GM23248 (cell line): ENCODE measurements around the gene INPP5A. TPM values are rescaled to one million over a fixed set of nuclear protein-coding genes. Genes with fewer than 3 reads are reported as not detected.

Experiments used
- DNase-seq: peaks from one replicate; pipeline ENCODE4 v3.0.0-alpha.2; 2015
- H2AFZ ChIP-seq: fragments of 200-600 bp; sonication (generic); 2 replicates; pipeline ENCODE4 v1.6.1; 2016; ENCODE audit warnings: antibody characterized with exemption
- H3F3A ChIP-seq: fragments of 200-600 bp; sonication (generic); 2 replicates; pipeline ENCODE4 v1.6.1; 2016; ENCODE audit warnings: mild to moderate bottlenecking, antibody characterized with exemption, mixed run types; ENCODE audit not compliant: insufficient read depth
- H3K27ac ChIP-seq: fragments of 200-600 bp; sonication (generic); 2 replicates; pipeline ENCODE4 v1.5.1; 2016; ENCODE audit warnings: mild to moderate bottlenecking
- H3K27me3 ChIP-seq: fragments of 200-600 bp; sonication (generic); replicated peaks from 2 replicates; pipeline ENCODE4 v1.6.1; 2016; ENCODE audit warnings: mild to moderate bottlenecking; ENCODE audit not compliant: insufficient read depth
- H3K36me3 ChIP-seq: fragments of 200-600 bp; sonication (generic); 2 replicates; pipeline ENCODE4 v1.6.1; 2016; ENCODE audit warnings: low read depth, mild to moderate bottlenecking
- H3K4me1 ChIP-seq: fragments of 200-600 bp; sonication (generic); 2 replicates; pipeline ENCODE4 v1.6.1; 2016; ENCODE audit warnings: mild to moderate bottlenecking; ENCODE audit not compliant: insufficient read depth
- H3K4me2 ChIP-seq: fragments of 200-600 bp; sonication (generic); one replicate; pipeline ENCODE4 v1.6.1; 2016; ENCODE audit warnings: mild to moderate bottlenecking; ENCODE audit not compliant: unreplicated experiment
- H3K4me3 ChIP-seq: fragments of 200-600 bp; sonication (generic); 2 replicates; pipeline ENCODE4 v1.5.1; 2016; ENCODE audit warnings: mild to moderate bottlenecking
- H3K79me2 ChIP-seq: fragments of 200-600 bp; sonication (generic); 2 replicates; pipeline ENCODE4 v1.6.1; 2016; ENCODE audit warnings: mild to moderate bottlenecking; ENCODE audit not compliant: insufficient read depth
- H3K9ac ChIP-seq: fragments of 200-600 bp; sonication (generic); 2 replicates; pipeline ENCODE4 v1.6.1; 2016; ENCODE audit warnings: mild to moderate bottlenecking
- H3K9me2 ChIP-seq: fragments of 200-600 bp; sonication (generic); 2 replicates; pipeline ENCODE4 v1.6.1; 2016; ENCODE audit warnings: mixed run types, mild to moderate bottlenecking, moderate library complexity; ENCODE audit not compliant: insufficient read depth
- H3K9me3 ChIP-seq: fragments of 200-600 bp; sonication (generic); one replicate; pipeline ENCODE4 v1.6.1; 2017; ENCODE audit warnings: low read depth
- H4K20me1 ChIP-seq: fragments of 200-600 bp; sonication (generic); 2 replicates; pipeline ENCODE4 v1.6.0; 2016; ENCODE audit not compliant: insufficient read depth
- EZH2 ChIP-seq: fragments of 200-600 bp; sonication (generic); IDR thresholded peaks from 2 replicates; pipeline ENCODE4 v1.6.1; 2018; ENCODE audit warnings: antibody characterized with exemption, mild to moderate bottlenecking; ENCODE audit not compliant: insufficient read depth, poor library complexity, severe bottlenecking
- EZH2phosphoT487 ChIP-seq: fragments of 200-600 bp; sonication (generic); IDR thresholded peaks from 2 replicates; pipeline ENCODE4 v1.6.1; 2018; ENCODE audit warnings: antibody characterized with exemption, moderate library complexity, mild to moderate bottlenecking, low read depth; ENCODE audit not compliant: insufficient read depth
- WGBS, 2 experiments: methylation state at CpG; one replicate each; pipeline ENCODE4 v1.1.6; 2015 to 2017; ENCODE audit warnings: low lambda C conversion rate in 2 of 2, low coverage in 1 of 2; ENCODE audit errors: missing lambda C conversion rate in 2 of 2; 5-methylcytosine and 5-hydroxymethylcytosine counted together
- in situ Hi-C: fragments of 300-500 bp; cut with MboI; formaldehyde crosslinking; loops from 2 replicates; pipeline ENCODE4 v1.15.0; 2020
- polyA plus RNA-seq: library from polyadenylated mRNA; unstranded; fragments of >200 nt; fragmentation: Nextera tagmentation; extraction: Ambion mirVana; gene quantifications from 2 replicates; pipeline ENCODE4 v1.2.1, GENCODE V29; 2016
- total RNA-seq: library from RNA; depleted of rRNA; stranded (reverse); fragments of >200 nt; shearing (Covaris generic); gene quantifications from 2 replicates; pipeline ENCODE4 v1.2.3, GENCODE V29; 2014

The INPP5A gene
- total and polyA plus RNA-seq, 2 experiments from 2014 or later: 2.3 to 35.2 TPM

DNA sequence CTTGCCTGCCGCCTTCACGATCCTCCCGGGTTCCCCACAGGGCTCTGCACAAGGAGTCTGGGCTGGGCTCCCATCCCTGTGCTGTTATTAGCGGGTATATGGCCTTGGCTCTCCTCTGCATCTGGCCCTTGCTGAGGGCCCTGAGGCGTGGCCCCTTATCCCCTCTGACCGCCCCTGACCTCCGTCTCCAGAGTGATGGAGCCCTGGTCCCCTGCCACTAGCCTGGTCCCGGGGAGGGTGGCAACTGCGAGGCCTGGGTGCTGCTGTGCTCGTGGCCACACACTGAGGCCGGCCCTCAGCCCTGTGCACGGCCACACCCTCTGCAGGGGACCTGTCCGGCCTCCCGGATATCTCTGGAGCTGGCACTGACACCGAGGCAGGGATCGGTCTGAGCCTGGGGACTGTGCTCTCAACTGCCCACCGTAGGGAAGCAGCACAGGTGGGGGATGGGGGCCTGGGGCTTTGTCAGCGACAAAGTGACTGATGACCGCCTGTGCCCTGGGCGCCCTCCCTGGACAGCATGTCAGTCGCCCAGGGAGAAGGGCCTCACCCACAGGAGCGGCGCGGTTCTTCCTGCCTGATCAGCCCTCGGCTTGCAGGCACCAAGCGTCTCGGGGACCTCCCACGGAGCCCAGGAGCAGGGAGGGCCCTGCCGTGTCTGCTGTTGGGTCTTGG lies 176.0 kb downstream of the INPP5A start:
- no peaks in the 10 kb centered on the region for H4K20me1 ChIP-seq
- no peak overlapping the region for H3K4me3 ChIP-seq
- H3K9me2 ChIP-seq: no peaks in the 10 kb centered on the region
- H3K4me1 ChIP-seq: no peaks in the 10 kb centered on the region
- H3F3A ChIP-seq: no peaks in the 10 kb centered on the region
- no peaks in the 10 kb centered on the region for H3K27me3 ChIP-seq
- no peak overlapping the region for H3K9ac ChIP-seq
- H3K4me2 ChIP-seq: no peak overlapping the region
- H2AFZ ChIP-seq: no peak overlapping the region
- TF ChIP-seq EZH2 (no peak), EZH2phosphoT487 (no peak)
- whole genome bisulfite sequencing, 2 experiments: 87 to 91% methylated on average over 27 to 29 of the region's 29 CpGs
- in situ Hi-C loops: no loop called here
- no peaks in the 10 kb centered on the region for H3K36me3 ChIP-seq
- no peaks in the 10 kb centered on the region for H3K9me3 ChIP-seq
- H3K79me2 ChIP-seq: no peaks in the 10 kb centered on the region
- DNase-seq: no peak
- H3K27ac ChIP-seq: no peak overlapping the region

DNA sequence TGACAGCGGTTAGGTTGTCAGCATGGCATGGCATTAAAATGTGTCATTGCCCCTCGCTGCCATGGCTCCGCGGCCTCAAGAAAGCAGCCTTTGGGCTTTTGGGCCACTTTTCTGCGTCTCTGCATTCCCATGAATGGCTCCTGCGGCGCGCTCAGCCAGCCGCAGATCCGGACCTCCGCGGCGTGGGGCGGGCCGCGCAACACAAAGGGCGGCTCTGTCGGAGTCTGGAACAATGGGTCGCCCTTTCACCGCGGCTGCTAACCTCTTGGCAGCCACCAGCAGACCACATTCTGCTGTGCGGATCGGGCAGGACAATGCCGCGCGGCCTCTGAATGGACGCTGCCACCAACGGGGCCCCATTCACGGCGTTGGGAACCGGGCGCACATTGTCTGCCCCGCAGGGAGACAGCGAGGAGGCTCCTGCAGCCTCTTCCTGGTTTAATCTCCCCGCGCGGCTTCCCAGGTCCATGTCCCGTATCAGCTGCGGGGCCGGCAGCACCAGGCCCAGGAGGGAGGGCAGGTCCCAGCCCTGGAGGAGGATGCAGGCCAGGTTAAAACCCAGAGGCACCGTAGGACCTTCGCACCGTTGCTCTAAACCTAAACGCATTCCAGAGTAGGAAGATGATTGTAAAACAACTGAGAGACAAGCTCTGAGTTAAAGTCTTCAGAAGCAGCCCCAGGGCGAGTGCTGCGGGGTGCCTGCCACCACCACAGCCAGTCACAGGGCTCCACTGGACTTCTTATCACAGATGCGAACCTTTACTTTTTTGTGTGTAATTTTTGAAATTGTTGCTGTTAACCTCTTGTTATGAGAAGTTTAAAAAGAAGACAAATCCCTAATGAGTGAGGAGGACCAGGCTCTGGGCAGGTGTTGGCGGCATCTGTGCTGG lies 176.8 kb downstream of the INPP5A start:
- no peaks in the 10 kb centered on the region for H3K36me3 ChIP-seq
- TF ChIP-seq EZH2 (no peak), EZH2phosphoT487 (no peak)
- in situ Hi-C loops: no loop called here

DNA sequence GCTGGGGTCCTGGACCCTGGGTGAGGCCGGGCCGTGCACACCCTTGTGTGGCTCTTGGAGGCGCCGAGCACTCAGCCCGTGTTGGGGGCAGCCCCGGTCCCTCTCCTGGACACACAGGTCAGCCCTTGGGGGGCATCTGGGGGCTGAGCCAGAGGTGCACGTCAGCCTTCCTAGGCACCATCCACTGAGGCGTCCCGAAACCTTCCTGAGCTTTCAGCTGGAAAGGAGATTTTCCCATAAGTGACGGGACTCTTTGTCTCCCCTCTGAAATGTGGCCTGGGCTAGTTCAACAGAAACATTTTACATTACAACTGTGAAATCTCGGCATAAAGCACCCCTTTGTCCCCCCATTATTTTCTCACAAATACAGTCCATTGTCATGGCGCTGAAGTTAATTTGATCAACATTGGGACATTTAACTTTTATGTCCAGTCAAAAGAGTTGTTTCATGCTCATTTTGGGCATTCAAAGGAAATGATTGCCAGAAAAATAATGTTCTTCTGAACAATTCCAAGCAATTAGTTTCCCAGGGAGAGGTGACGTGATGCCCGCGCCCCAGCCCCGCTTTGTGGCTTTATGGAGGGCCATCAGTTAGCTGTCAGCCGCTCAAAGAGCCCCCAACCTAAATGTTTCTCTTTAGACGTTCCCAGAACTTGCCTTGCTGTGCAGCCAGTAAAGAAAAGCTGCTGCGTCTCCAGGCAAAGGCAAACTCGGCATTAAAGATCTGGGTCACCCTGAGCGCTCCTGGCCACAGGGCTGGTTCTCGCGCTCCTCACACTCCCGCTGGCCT lies 177.6 kb downstream of the INPP5A start:
- H2AFZ ChIP-seq: no peak overlapping the region
- no peaks in the 10 kb centered on the region for H3K79me2 ChIP-seq
- no peak for DNase-seq
- 94 to 96% methylated on average over 23 to 24 of the region's 24 CpGs for WGBS, 2 experiments
- H3K9me2 ChIP-seq: no peaks in the 10 kb centered on the region
- H3F3A ChIP-seq: no peaks in the 10 kb centered on the region
- H3K4me2 ChIP-seq: no peak overlapping the region
- in situ Hi-C loops: no loop called here
- no peaks in the 10 kb centered on the region for H3K9me3 ChIP-seq
- H3K27ac ChIP-seq: no peak overlapping the region
- no peak overlapping the region for H3K4me3 ChIP-seq
- no peak overlapping the region for H3K9ac ChIP-seq
- no peaks in the 10 kb centered on the region for H3K27me3 ChIP-seq
- H3K4me1 ChIP-seq: no peaks in the 10 kb centered on the region
- TF ChIP-seq EZH2: no peak
- TF ChIP-seq EZH2phosphoT487: no peak
- no peaks in the 10 kb centered on the region for H4K20me1 ChIP-seq
- no peaks in the 10 kb centered on the region for H3K36me3 ChIP-seq

More for the DNA sequence above, 176.8 kb downstream of the INPP5A start:
- Histone ChIP-seq H2AFZ (no peak overlapping the region), H3K4me2 (no peak overlapping the region), H4K20me1 (no peaks in the 10 kb centered on the region), H3F3A (no peaks in the 10 kb centered on the region), H3K27me3 (no peaks in the 10 kb centered on the region), H3K9me2 (no peaks in the 10 kb centered on the region), H3K4me1 (no peaks in the 10 kb centered on the region), H3K9ac (no peak overlapping the region), H3K4me3 (no peak overlapping the region), H3K9me3 (no peaks in the 10 kb centered on the region), H3K79me2 (no peaks in the 10 kb centered on the region), H3K27ac (no peak overlapping the region)
- WGBS, 2 experiments: 93 to 94% methylated on average over 46 to 48 of the region's 48 CpGs
- no peak for DNase-seq
